Heart left ventricle (tissue), 16 donors: ENCODE results near the gene GSG1L. TPM values are rescaled to one million over a fixed set of nuclear protein-coding genes. Genes with fewer than 3 reads are reported as not detected.

Experiments
- ATAC-seq, 4 donors: fragments of 200-7000 bp; cut with Tn5 transposase; one replicate each; pipeline ENCODE4 v1.9.1; 2020 to 2022; ENCODE audit warnings: moderate library complexity in 4 of 4, mild to moderate bottlenecking in 3 of 4, moderate number of reproducible peaks in 1 of 4
- DNase-seq, 5 donors: peaks; one replicate each; pipeline ENCODE4 v3.0.0-alpha.2; 2020
- H3K27ac ChIP-seq, 12 donors: fragments of 200-600 bp; sonication (generic) in 4 of 12; one replicate each; pipeline versions ENCODE4 v1.5.0 to v1.8.0; 2016 to 2022; ENCODE audit warnings: mild to moderate bottlenecking in 2 of 12
- H3K27me3 ChIP-seq, 9 donors: fragments of 200-600 bp; sonication (generic) in 2 of 9; one replicate each; pipeline versions ENCODE4 v1.5.1 to v1.8.0; 2016 to 2022; ENCODE audit warnings: mild to moderate bottlenecking in 3 of 9
- H3K36me3 ChIP-seq, 9 donors: fragments of 200-600 bp; sonication (generic) in 2 of 9; one replicate each; pipeline versions ENCODE4 v1.5.0 to v1.8.0; 2018 to 2022; ENCODE audit warnings: mild to moderate bottlenecking in 2 of 9
- H3K4me1 ChIP-seq, 12 donors: fragments of 200-600 bp; sonication (generic) in 4 of 12; one replicate each; pipeline versions ENCODE4 v1.5.0 to v1.8.0; 2016 to 2022; ENCODE audit warnings: mild to moderate bottlenecking in 3 of 12
- H3K4me3 ChIP-seq, 12 donors: fragments of 200-600 bp; sonication (generic) in 4 of 12; one replicate each; pipeline versions ENCODE4 v1.5.0 to v1.8.0; 2017 to 2022; ENCODE audit warnings: mild to moderate bottlenecking in 9 of 12, moderate library complexity in 4 of 12
- H3K9me3 ChIP-seq, 12 donors: fragments of 200-600 bp; sonication (generic) in 4 of 12; one replicate each; pipeline versions ENCODE4 v1.5.0 to v1.8.0; 2016 to 2022; ENCODE audit warnings: mild to moderate bottlenecking in 1 of 12
- CTCF ChIP-seq, 12 donors: fragments of 200-600 bp; sonication (generic) in 4 of 12; IDR thresholded peaks; one replicate each; pipeline versions ENCODE4 v1.5.0 to v1.8.0; 2018 to 2022; ENCODE audit warnings: antibody characterized with exemption in 12 of 12, mild to moderate bottlenecking in 5 of 12
- POLR2A ChIP-seq, 2 donors: fragments of 450-650 bp; IDR thresholded peaks; one replicate each; pipeline ENCODE4 v1.6.1; 2017; ENCODE audit warnings: antibody characterized with exemption in 2 of 2, mild to moderate bottlenecking in 2 of 2, moderate library complexity in 2 of 2
- WGBS, 4 donors: extraction: QIAGEN DNeasy Blood & Tissue Kit in 2 of 4; methylation state at CpG; one replicate each; pipeline versions ENCODE4 v1.1.5 to v1.1.7; 2013 to 2018; 5-methylcytosine and 5-hydroxymethylcytosine counted together
- intact Hi-C, 10 donors: fragments of 100-400 bp; cut with DNase I; formaldehyde crosslinking; loops; one replicate each; pipeline versions ENCODE4 v1.11.1 to v1.14.2; 2022
- polyA plus RNA-seq, 2 donors: library from polyadenylated mRNA; stranded (reverse); fragments of 200-250 nt; gene quantifications; one replicate each; pipeline ENCODE4 v1.2.3, GENCODE V29; 2013
- total RNA-seq, 9 donors: library from RNA; depleted of rRNA in 2 of 9; stranded (reverse); fragments of >200 nt in 2 of 9; fragmentation: NEBNext Ultra II Directional in 3 of 9; extraction: Animal tissue kit (Norgen Biotek cat#: 25700) in 3 of 9; gene quantifications; one replicate each; pipeline versions ENCODE4 v1.1.0 to v1.2.4, GENCODE V29; 2016 to 2023
- donor health status: ischemic (EF 13 %, LVEDD 7.1; RV severe dilation, severe dysfunction).
- donor health status: healthy with polysubstance abuse.
- donor health status: DM: no; HTN: yes; CAD: no.
- donor health status: DM: no; HTN: no; CAD: no.
- donor health status: ischemic (EF 25% LVEDD 6.9; RV normal size, moderate dysfunction).
- donor health status: ischemic (EF 25% LVEDD 5.7; RV mildly dilated, moderate dysfunction).
- donor health status: healthy.
- donor health status: DM: yes; HTN: yes; CAD: no.
- donor health status: ischemic (EF 35%, LVEDD 5.7; RV mildly dilated, moderate dysfunction).
- donor health status: nonischemic (EF 11% LVEDD 7.7; RV severe dilation, severe dysfunction).
- donor health status: DM: yes; HTN: yes; CAD: no.
- donor health status: PGD.
- donor health status: ischemic (EF 29% LVEDD 5.4; RV normal size, mild dysfunction).
- donor health status: nonischemic (EF 23%, LVEDD 6.1; RV moderate dilation, normal function).

GSG1L gene
- total and polyA plus RNA-seq, 11 donors: 0.11 to 8.7 (median 1.8) TPM; not detected in 4

- 83 to 85% (median 84%) methylated on average over 17 of the region's 17 CpGs for WGBS, 4 donors
- ATAC-seq: no peak
- Histone ChIP-seq H3K27me3 (no peaks in the 10 kb centered on the region), H3K9me3 (no peaks in the 10 kb centered on the region), H3K4me3 (no peak overlapping the region), H3K27ac (no peak overlapping the region), H3K4me1 (no peaks in the 10 kb centered on the region), H3K36me3 (peaks cover 0 to 26% (median 5%) of the 10 kb centered on the region in 9 donors)
- no peak for DNase-seq
- no peak for TF ChIP-seq POLR2A (IDR thresholded peaks at IDR 0.05)
- TF ChIP-seq CTCF (IDR thresholded peaks at IDR 0.05): no peak
- intact Hi-C loops: no loop called here
These were observed 29.3 kb upstream of the GSG1L start for GRCh38 chr16:28092721-28093384.

- peaks cover 0 to 14% (median 0%) of the 10 kb centered on the region in 9 donors for H3K36me3 ChIP-seq
- no peaks in the 10 kb centered on the region for H3K27me3 ChIP-seq
- intact Hi-C loops: no loop called here
- 79 to 91% (median 83%) methylated on average over 12 of the region's 12 CpGs for WGBS, 4 donors
- no peak for ATAC-seq
- no peak for DNase-seq
- no peaks in the 10 kb centered on the region for H3K9me3 ChIP-seq
- no peaks in the 10 kb centered on the region for H3K4me1 ChIP-seq
- no peak overlapping the region for H3K4me3 ChIP-seq
- no peak overlapping the region for H3K27ac ChIP-seq
- TF ChIP-seq CTCF (IDR thresholded peaks at IDR 0.05) (no peak), POLR2A (IDR thresholded peaks at IDR 0.05) (no peak)
These were observed 28.1 kb upstream of the GSG1L start for GRCh38 chr16:28091656-28092055.

- H3K9me3 ChIP-seq: no peaks in the 10 kb centered on the region
- no peaks in the 10 kb centered on the region for H3K4me1 ChIP-seq
- WGBS, 4 donors: 74 to 78% (median 76%) methylated on average over 16 to 19 of the region's 19 CpGs
- DNase-seq (peak in 1 of 5 donors; percentile 19), ATAC-seq (no peak)
- no peaks in the 10 kb centered on the region for H3K27me3 ChIP-seq
- no peak overlapping the region for H3K27ac ChIP-seq
- H3K36me3 ChIP-seq: peaks cover 0 to 6% (median 0%) of the 10 kb centered on the region in 9 donors
- no peak overlapping the region for H3K4me3 ChIP-seq
- peak in 1 of 12 donors; percentile 8 for TF ChIP-seq CTCF (IDR thresholded peaks at IDR 0.05)
- no peak for TF ChIP-seq POLR2A (IDR thresholded peaks at IDR 0.05)
- intact Hi-C loops: no loop called here
These were observed 27.3 kb upstream of the GSG1L start for GRCh38 chr16:28090646-28091377.

- no peak overlapping the region for H3K27ac ChIP-seq
- DNase-seq (no peak), ATAC-seq (no peak)
- no peaks in the 10 kb centered on the region for H3K4me1 ChIP-seq
- no peak overlapping the region for H3K4me3 ChIP-seq
- intact Hi-C loops: no loop called here
- H3K36me3 ChIP-seq: no peaks in the 10 kb centered on the region
- H3K27me3 ChIP-seq: no peaks in the 10 kb centered on the region
- no peaks in the 10 kb centered on the region for H3K9me3 ChIP-seq
- 72 to 80% (median 79%) methylated on average over 7 of the region's 7 CpGs for WGBS, 4 donors
- TF ChIP-seq POLR2A (IDR thresholded peaks at IDR 0.05) (no peak), CTCF (IDR thresholded peaks at IDR 0.05) (no peak)
These were observed 26.5 kb upstream of the GSG1L start for GRCh38 chr16:28089992-28090365.
